NCI-H460 (cell line): ENCODE data around the gene RAB11FIP3. TPM values are rescaled to one million over a fixed set of nuclear protein-coding genes. Genes with fewer than 3 reads are reported as not detected.
"Not testable (repeated sequence)": the region's sequence is repeated elsewhere in the genome, so short reads cannot be mapped to it uniquely, and the experiment has no call there.

ENCODE experiments used
- DNase-seq: peaks from one replicate; pipeline ENCODE4 v3.0.0-alpha.2; 2016; ENCODE audit warnings: low read depth; ENCODE audit errors: extremely low read depth
- total RNA-seq: library from RNA; depleted of rRNA; stranded (reverse); fragments of >200 nt; shearing (Covaris generic); gene quantifications from 2 replicates; pipeline ENCODE4 v1.2.3, GENCODE V29; 2014

The RAB11FIP3 gene
- total RNA-seq, 1 experiment from 2014 or later = 22.4 TPM

GRCh38 chr16:460787-461186 is 35.3 kb downstream of the RAB11FIP3 start:
- DNase-seq = no peak

- DNase-seq = no peak
Observed at GRCh38 chr16:463071-463470, 37.6 kb downstream of the RAB11FIP3 start.

- no peak for DNase-seq
Observed at GRCh38 chr16:466651-467050, 41.2 kb downstream of the RAB11FIP3 start.

- DNase-seq = not testable (repeated sequence)
Observed at GRCh38 chr16:467249-467871, 41.9 kb downstream of the RAB11FIP3 start.

GRCh38 chr16:468068-468821 is 42.8 kb downstream of the RAB11FIP3 start:
- no peak for DNase-seq

- not testable (repeated sequence) for DNase-seq
Observed at GRCh38 chr16:469459-469858, 44.0 kb downstream of the RAB11FIP3 start.

- no peak for DNase-seq
Observed at GRCh38 chr16:470418-470817, 45.0 kb downstream of the RAB11FIP3 start.

- DNase-seq = no peak
Observed at GRCh38 chr16:471353-472198, 46.1 kb downstream of the RAB11FIP3 start.

GRCh38 chr16:472199-472504 is 46.7 kb downstream of the RAB11FIP3 start:
- no peak for DNase-seq

GRCh38 chr16:473046-474043 is 47.9 kb downstream of the RAB11FIP3 start:
- no peak for DNase-seq

GRCh38 chr16:474420-475122 is 49.1 kb downstream of the RAB11FIP3 start:
- no peak for DNase-seq

- DNase-seq = no peak
Observed at GRCh38 chr16:476039-476438, 50.6 kb downstream of the RAB11FIP3 start.

- DNase-seq = no peak
Observed at GRCh38 chr16:477301-478157, 52.1 kb downstream of the RAB11FIP3 start.

GRCh38 chr16:478287-478686 is 52.8 kb downstream of the RAB11FIP3 start:
- DNase-seq = not testable (repeated sequence)

- DNase-seq = no peak
Observed at GRCh38 chr16:482468-483185, 57.2 kb downstream of the RAB11FIP3 start.

GRCh38 chr16:483341-484075 is 58.1 kb downstream of the RAB11FIP3 start:
- no peak for DNase-seq

- DNase-seq = no peak
Observed at GRCh38 chr16:489606-490005, 64.2 kb downstream of the RAB11FIP3 start.
